SJCRH30 (cell line): ENCODE measurements around the gene MACROH2A1. TPM values are rescaled to one million over a fixed set of nuclear protein-coding genes. Genes with fewer than 3 reads are reported as not detected.

Source experiments
- DNase-seq, 2 experiments: peaks; one replicate each; pipeline ENCODE4 v3.0.0-alpha.2; 2015 to 2020
- H3K27ac ChIP-seq: fragments of 250-450 bp; sonication (Bioruptor Pico); 2 replicates; pipeline ENCODE4 v1.5.1; 2020; ENCODE audit warnings: mild to moderate bottlenecking, moderate library complexity
- H3K27me3 ChIP-seq: fragments of 250-450 bp; sonication (Bioruptor Pico); 2 replicates; pipeline ENCODE4 v1.5.1; 2020; ENCODE audit warnings: mild to moderate bottlenecking, moderate library complexity
- H3K36me3 ChIP-seq: fragments of 250-450 bp; sonication (Bioruptor Pico); 2 replicates; pipeline ENCODE4 v1.5.1; 2020; ENCODE audit warnings: mild to moderate bottlenecking, moderate library complexity
- H3K4me1 ChIP-seq: fragments of 250-450 bp; sonication (Bioruptor Pico); 2 replicates; pipeline ENCODE4 v1.5.1; 2020; ENCODE audit warnings: mild to moderate bottlenecking, moderate library complexity
- H3K4me3 ChIP-seq: fragments of 250-450 bp; sonication (Bioruptor Pico); 2 replicates; pipeline ENCODE4 v1.5.1; 2020; ENCODE audit warnings: mild to moderate bottlenecking, moderate library complexity
- H3K9me3 ChIP-seq: fragments of 250-450 bp; sonication (Bioruptor Pico); replicated peaks from 2 replicates; pipeline ENCODE4 v1.5.1; 2020; ENCODE audit warnings: mild to moderate bottlenecking, moderate library complexity
- total RNA-seq: library from RNA; depleted of rRNA; stranded (reverse); fragments of >200 nt; shearing (Covaris generic); gene quantifications from 2 replicates; pipeline ENCODE4 v1.2.3, GENCODE V29; 2014

Gene MACROH2A1
- total RNA-seq, 1 experiment from 2014 or later = 248 TPM

- no peaks in the 10 kb centered on the region for H3K9me3 ChIP-seq
- H3K4me1 ChIP-seq = peaks cover 18% of the 10 kb centered on the region
- H3K4me3 ChIP-seq = no peak overlapping the region
- H3K27ac ChIP-seq = no peak overlapping the region
- H3K36me3 ChIP-seq = peaks cover 10% of the 10 kb centered on the region
- H3K27me3 ChIP-seq = no peaks in the 10 kb centered on the region
- DNase-seq = peak in 1 of 2 experiments; percentile 81
Observed at GRCh38 chr5:135332519-135333150, 66.4 kb downstream of the MACROH2A1 start.

DNA sequence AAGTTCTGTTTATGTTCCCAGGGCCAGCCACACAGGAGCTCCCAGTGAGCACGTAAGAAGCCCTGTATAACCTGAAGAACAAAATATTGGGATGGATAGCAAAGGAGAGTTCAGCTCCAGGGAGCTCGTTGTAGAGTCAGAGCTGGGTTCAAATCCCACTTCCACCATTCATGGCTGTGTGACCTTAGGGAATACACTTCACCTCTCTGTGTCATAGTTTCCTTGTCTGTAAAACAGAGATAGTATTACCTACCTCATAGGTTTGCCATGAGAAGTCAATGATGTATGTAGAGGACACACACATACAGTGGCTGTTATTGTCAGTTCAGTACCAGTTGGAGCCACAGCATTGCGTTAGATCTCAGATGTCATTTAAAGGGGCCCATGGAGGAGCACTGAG, 67.4 kb downstream of the MACROH2A1 start:
- DNase-seq = no peak
- H3K9me3 ChIP-seq = no peaks in the 10 kb centered on the region
- no peak overlapping the region for H3K4me3 ChIP-seq
- peaks cover 21% of the 10 kb centered on the region for H3K4me1 ChIP-seq
- H3K27me3 ChIP-seq = no peaks in the 10 kb centered on the region
- H3K36me3 ChIP-seq = 0 out of 2 replicates have a peak, but pooled peaks cover 5% of the 10 kb centered on the region
- no peak overlapping the region for H3K27ac ChIP-seq

- no peaks in the 10 kb centered on the region for H3K9me3 ChIP-seq
- no peak overlapping the region for H3K4me3 ChIP-seq
- no peaks in the 10 kb centered on the region for H3K36me3 ChIP-seq
- DNase-seq = no peak
- H3K27ac ChIP-seq = no peak overlapping the region
- H3K4me1 ChIP-seq = peaks cover 21% of the 10 kb centered on the region
- no peaks in the 10 kb centered on the region for H3K27me3 ChIP-seq
Observed at GRCh38 chr5:135330798-135331096, 68.3 kb downstream of the MACROH2A1 start.

- H3K4me3 ChIP-seq = no peak overlapping the region
- no peaks in the 10 kb centered on the region for H3K27me3 ChIP-seq
- no peaks in the 10 kb centered on the region for H3K9me3 ChIP-seq
- DNase-seq = no peak
- no peaks in the 10 kb centered on the region for H3K36me3 ChIP-seq
- H3K4me1 ChIP-seq = peaks cover 21% of the 10 kb centered on the region
- no peak overlapping the region for H3K27ac ChIP-seq
Observed at GRCh38 chr5:135329913-135330797, 68.9 kb downstream of the MACROH2A1 start.

- Histone ChIP-seq H3K27me3 (no peaks in the 10 kb centered on the region), H3K36me3 (no peaks in the 10 kb centered on the region), H3K27ac (no peak overlapping the region), H3K9me3 (no peaks in the 10 kb centered on the region), H3K4me1 (peaks cover 21% of the 10 kb centered on the region), H3K4me3 (no peak overlapping the region)
- DNase-seq = no peak
Observed at GRCh38 chr5:135329066-135329912, 69.7 kb downstream of the MACROH2A1 start.

DNA sequence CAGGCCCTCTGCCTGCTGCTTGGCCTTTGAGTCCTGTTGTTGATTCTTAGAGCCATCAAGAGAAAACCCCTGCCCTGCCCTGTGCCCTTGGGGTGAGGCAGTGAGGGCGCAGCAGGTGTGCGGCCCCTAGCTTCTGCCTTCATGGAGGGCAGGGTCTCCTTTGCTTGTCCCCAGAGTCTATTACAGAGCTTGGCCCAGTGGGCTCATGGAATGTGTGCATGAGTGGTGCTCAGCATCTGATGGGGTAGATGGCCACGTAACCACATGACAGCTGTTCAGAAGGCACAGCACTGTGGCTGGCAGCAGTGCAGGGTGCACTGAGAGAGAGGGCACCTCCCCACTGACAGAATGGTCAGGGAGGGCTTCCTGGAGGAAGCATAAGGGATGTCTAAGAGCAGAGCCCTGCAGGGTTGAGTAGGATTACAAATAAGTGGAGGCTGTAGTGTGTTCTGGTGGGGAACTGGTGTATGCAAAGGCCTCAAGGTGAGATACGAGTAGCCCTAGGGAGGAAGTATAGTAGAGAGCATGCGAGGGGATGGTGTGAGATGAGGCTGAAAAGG, 70.8 kb downstream of the MACROH2A1 start:
- H3K27ac ChIP-seq = peak overlapping the region; percentile 4; the same call in 1 of the 2 replicates
- peaks cover 21% of the 10 kb centered on the region for H3K4me1 ChIP-seq
- H3K4me3 ChIP-seq = no peak overlapping the region
- H3K27me3 ChIP-seq = no peaks in the 10 kb centered on the region
- no peaks in the 10 kb centered on the region for H3K36me3 ChIP-seq
- peak; percentile 43 to 60 for DNase-seq
- no peaks in the 10 kb centered on the region for H3K9me3 ChIP-seq

DNA sequence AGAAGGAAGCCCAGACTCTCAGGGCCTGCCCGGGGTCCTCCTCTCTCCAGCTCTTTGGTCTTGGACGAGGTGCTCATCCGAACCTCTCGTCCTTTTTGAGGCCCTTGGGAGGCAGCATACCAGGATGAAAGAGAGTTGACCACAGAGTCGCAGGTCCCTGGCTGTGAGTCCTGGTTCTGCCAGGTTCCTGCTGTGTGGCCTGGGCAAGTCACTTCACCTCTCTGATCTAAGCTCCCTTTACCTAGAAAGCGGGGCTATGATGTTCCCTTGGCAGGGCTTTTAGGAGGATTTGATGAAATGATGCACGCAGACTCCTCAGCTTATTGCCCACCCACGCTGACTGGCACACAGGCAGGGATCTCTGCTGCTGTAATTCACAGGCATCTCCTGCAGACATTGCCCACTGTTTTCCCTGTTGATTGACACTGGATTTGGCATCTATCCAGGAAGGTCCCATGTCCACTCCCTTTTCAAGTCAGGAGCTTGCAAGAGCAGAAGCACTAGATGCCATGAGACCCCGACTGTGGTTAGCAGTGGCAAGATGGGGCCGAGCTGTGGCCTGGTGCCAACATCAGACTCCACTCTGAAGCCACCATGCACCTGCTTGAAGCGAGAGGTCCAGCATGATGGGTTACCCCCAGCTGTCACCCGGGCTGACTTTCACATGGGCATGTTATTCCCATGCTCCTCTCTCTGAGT, 71.5 kb downstream of the MACROH2A1 start:
- peak overlapping the region; percentile 4; the same call in 1 of the 2 replicates for H3K27ac ChIP-seq
- no peaks in the 10 kb centered on the region for H3K9me3 ChIP-seq
- DNase-seq = peak; percentile 75 to 81
- peaks cover 20% of the 10 kb centered on the region for H3K4me1 ChIP-seq
- no peak overlapping the region for H3K4me3 ChIP-seq
- H3K36me3 ChIP-seq = no peaks in the 10 kb centered on the region
- no peaks in the 10 kb centered on the region for H3K27me3 ChIP-seq

- H3K9me3 ChIP-seq = no peaks in the 10 kb centered on the region
- H3K36me3 ChIP-seq = no peaks in the 10 kb centered on the region
- H3K4me1 ChIP-seq = peaks cover 17% of the 10 kb centered on the region
- no peak overlapping the region for H3K27ac ChIP-seq
- DNase-seq = no peak
- no peaks in the 10 kb centered on the region for H3K27me3 ChIP-seq
- H3K4me3 ChIP-seq = no peak overlapping the region
Observed at GRCh38 chr5:135326296-135327254, 72.5 kb downstream of the MACROH2A1 start.

- Histone ChIP-seq H3K27ac (no peak overlapping the region), H3K4me3 (no peak overlapping the region), H3K27me3 (no peaks in the 10 kb centered on the region), H3K9me3 (no peaks in the 10 kb centered on the region), H3K36me3 (no peaks in the 10 kb centered on the region), H3K4me1 (peaks cover 7% of the 10 kb centered on the region)
- no peak for DNase-seq
Observed at GRCh38 chr5:135324897-135325650, 74.0 kb downstream of the MACROH2A1 start.

- Histone ChIP-seq H3K36me3 (no peaks in the 10 kb centered on the region), H3K27me3 (no peaks in the 10 kb centered on the region)
- DNase-seq = no peak
Observed at GRCh38 chr5:135324160-135324559, 74.9 kb downstream of the MACROH2A1 start.

GRCh38 chr5:135323701-135324132, 75.3 kb downstream of the MACROH2A1 start:
- H3K9me3 ChIP-seq = no peaks in the 10 kb centered on the region
- H3K27me3 ChIP-seq = no peaks in the 10 kb centered on the region
- DNase-seq = no peak
- H3K27ac ChIP-seq = no peak overlapping the region
- H3K36me3 ChIP-seq = no peaks in the 10 kb centered on the region
- H3K4me3 ChIP-seq = no peak overlapping the region
- peaks cover 7% of the 10 kb centered on the region for H3K4me1 ChIP-seq

More at GRCh38 chr5:135324160-135324559, 74.9 kb downstream of the MACROH2A1 start:
- Histone ChIP-seq H3K4me1 (peaks cover 7% of the 10 kb centered on the region), H3K27ac (no peak overlapping the region), H3K9me3 (no peaks in the 10 kb centered on the region), H3K4me3 (no peak overlapping the region)

DNA sequence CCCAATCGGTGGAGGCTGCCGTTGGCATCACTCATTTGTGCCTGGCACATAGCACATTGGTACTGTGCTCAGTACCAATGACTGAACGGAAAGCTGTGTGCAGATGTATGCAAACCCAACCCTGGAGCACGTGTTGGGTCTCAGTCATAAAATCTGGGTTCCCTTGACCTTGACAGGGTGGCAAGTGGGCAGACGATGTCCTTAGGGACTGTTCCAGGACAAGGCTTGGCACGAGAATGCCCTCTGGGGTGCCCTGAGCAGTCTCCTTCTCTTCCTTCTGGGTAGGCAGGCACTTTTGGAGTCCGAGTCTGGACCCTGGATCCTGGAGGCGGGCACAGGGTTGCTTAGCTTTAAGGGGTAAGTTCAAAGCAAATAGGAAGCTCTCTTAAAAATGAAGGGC, 75.8 kb downstream of the MACROH2A1 start:
- Histone ChIP-seq H3K9me3 (no peaks in the 10 kb centered on the region), H3K4me3 (no peak overlapping the region), H3K4me1 (peaks cover 7% of the 10 kb centered on the region), H3K36me3 (no peaks in the 10 kb centered on the region), H3K27ac (no peak overlapping the region), H3K27me3 (no peaks in the 10 kb centered on the region)
- no peak for DNase-seq

DNA sequence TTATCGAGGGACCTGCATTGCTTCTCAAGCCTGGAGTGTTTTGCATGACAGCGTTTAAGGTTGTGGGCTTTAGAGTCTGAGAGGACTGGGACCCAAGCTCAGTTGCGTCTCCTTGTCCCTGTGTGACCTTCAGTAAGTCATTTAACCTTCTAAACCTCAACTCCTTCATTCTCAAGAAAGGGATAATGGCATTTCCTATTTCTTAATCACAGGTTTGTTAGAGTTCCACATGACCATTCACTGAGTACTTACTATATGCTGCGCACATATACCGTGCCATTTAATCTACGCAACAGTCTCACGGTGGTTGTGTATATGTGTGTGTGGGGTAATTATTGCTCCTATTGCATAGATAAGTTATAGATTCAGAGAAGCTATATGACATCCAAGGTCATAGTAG, 76.3 kb downstream of the MACROH2A1 start:
- H3K27ac ChIP-seq = no peak overlapping the region
- H3K36me3 ChIP-seq = no peaks in the 10 kb centered on the region
- peaks cover 3% of the 10 kb centered on the region for H3K4me1 ChIP-seq
- no peak for DNase-seq
- H3K4me3 ChIP-seq = no peak overlapping the region
- H3K27me3 ChIP-seq = no peaks in the 10 kb centered on the region
- no peaks in the 10 kb centered on the region for H3K9me3 ChIP-seq
